Stimulated activated CD4-positive, alpha-beta T cell treated with anti-CD3 and anti-CD28 coated beads, Interleukin-1b, Interleukin-23, amount 100 ng/mL, for 24 hours (primary cell): Measurements from ENCODE around the gene PAPSS1.
"Not testable (repeated sequence)": the region's sequence is repeated elsewhere in the genome, so short reads cannot be mapped to it uniquely, and the experiment has no call there.

Experiments used
- DNase-seq, 4 experiments: peaks; one replicate each; pipeline ENCODE4 v3.0.0-alpha.2; 2020; ENCODE audit warnings: low read depth in 4 of 4, low spot score in 1 of 4

The PAPSS1 gene

GRCh38 chr4:107719922-107720722, at the start of gene PAPSS1:
Gene PAPSS1 (minus strand): TSS chr4:107720234. CDS start chr4:107720179, 55 bp downstream.
- peak; percentile 84 to 92 (median 88) for DNase-seq

DNA sequence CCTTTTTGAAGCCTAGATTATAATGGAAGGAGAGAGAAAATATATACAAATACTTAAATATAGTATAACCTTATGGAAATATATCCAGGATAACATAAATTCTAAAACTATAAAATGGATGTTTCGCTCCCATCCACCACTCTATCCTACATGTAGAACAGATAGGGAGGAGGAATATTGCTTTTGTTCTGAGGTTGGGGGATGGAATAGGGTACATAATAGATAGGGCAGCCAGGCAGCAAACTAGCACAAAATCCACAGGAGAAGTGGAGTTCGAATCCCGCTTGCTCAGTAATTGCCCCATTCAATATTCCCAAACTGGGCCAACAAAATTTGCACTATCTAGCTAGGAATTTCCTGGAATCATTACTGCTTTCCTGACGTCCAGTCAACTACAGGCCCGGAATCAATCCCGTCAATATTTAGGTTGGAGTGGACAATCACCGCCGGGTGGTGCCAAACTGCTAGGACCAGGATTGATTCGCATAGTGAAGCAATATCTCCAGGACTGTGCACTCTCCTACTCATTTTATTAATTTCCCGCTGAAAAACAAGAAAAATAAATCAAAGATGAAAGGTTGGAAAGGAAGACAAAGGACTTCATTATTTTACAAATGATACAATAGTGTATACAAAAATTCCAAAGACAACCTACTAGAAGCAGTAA, 40.4 kb upstream of the PAPSS1 start:
- no peak for DNase-seq

DNA sequence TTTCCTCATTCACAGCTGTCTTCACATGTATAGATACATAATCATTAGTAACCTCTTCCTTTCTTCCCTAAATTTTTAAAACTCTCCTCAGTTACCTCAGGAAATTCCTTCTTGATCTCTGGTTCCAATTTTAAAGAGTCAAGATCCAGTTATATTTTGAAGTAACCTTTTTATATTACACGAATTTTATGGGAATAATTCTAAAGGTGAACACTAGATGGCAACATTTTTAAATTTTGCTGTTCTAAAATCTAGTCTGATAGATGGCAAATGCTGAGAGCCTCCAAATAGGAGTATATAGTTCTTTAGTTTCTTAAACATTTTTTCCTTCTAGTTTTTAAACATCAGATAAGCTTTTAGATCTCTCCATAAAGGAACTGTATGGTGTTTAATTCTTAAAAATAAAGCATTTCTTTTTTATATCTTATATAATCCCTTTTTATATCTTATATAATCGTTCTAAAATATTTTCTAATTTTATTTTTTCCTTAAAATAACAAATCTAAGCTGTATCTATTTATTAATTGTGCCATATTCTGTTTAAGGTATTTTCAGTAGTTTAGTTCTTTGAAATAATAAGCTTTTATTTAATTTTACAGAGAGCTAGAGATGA, 37.9 kb upstream of the PAPSS1 start:
- DNase-seq: no peak

DNA sequence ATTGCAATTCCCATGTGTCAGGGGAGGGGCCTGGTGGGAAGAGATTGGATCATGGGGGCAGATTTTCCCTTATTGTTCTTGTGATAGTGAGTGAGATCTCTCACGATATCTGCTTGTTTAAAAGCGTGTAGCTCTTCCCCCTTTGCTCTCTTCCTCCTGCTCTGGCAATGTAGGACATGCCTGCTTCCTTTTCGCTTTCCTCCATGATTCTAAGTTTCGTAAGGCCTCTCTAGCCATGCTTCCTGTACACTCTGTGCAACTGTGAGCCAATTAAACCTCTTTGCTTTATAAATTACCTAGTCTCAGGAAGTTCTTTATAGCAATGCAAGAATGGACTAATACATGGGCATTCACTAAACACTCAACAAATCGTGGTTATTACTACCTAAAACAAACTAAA, 37.2 kb upstream of the PAPSS1 start:
- no peak for DNase-seq

- no peak for DNase-seq
These were observed 35.9 kb upstream of the PAPSS1 start for GRCh38 chr4:107755841-107756356.

DNA sequence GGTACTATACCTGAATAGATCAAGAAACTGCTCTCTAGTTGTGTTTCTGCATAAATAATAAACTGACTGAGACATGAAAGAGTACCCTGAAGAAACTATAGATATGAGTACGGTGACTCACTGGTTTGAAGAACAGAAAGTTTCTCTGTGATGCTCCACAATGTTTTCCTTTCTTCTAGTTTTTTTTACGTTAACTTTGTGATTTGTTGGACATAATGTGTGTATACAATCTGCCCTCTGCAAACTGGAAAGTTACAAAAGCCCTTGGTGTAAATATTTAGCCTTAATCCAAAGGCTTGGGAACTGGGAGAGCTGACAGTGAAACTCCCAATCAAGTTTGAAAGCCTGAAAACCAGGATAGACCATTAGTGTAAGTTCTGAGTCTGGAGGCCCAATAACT, 31.6 kb upstream of the PAPSS1 start:
- no peak for DNase-seq

GRCh38 chr4:107747748-107748486, 27.9 kb upstream of the PAPSS1 start:
- DNase-seq: no peak

- DNase-seq: no peak
These were observed 26.1 kb upstream of the PAPSS1 start for GRCh38 chr4:107746161-107746560.

- no peak for DNase-seq
These were observed 24.5 kb upstream of the PAPSS1 start for GRCh38 chr4:107744532-107744931.

GRCh38 chr4:107743532-107743931, 23.5 kb upstream of the PAPSS1 start:
- no peak for DNase-seq

DNA sequence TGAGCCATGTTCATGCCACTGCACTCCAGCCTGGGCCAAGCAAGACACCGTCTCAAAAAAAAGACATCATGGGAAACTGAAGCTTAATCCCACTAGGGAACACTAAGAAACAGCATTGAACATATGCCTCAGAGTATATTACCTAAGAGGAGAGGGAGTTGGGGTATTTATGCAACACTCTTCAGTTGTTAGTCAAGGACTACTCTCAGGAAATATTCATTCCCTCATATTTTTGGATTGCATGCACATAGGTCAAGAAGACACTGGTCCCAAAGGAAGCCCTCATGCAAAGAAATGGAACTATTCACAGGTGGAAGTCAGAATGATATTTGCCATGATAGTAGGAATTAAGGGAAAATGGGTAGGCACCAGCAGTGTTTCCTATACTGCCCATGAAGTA, 22.8 kb upstream of the PAPSS1 start:
- no peak for DNase-seq

DNA sequence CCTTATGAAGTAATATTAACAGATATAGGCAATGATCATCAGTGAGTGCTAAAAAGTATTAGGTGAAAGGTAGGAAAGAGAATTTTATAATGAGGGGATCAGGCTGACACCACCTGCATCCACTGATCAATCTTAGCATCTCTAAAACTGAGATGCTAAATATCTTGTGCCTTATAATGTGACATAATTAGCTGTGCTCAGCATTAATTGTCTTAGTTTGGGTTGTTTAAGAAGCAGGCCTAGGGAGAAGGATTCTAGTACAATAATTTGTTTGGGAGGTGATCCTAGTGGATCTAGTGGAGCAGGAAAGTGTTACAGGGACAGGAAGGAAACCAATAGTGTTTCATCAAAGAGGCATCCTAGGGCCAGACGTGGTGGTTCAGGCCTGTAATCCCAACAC, 22.2 kb upstream of the PAPSS1 start:
- DNase-seq: no peak

- no peak for DNase-seq
These were observed 21.1 kb upstream of the PAPSS1 start for GRCh38 chr4:107740950-107741701.

- no peak for DNase-seq
These were observed 20.3 kb upstream of the PAPSS1 start for GRCh38 chr4:107740381-107740780.

DNA sequence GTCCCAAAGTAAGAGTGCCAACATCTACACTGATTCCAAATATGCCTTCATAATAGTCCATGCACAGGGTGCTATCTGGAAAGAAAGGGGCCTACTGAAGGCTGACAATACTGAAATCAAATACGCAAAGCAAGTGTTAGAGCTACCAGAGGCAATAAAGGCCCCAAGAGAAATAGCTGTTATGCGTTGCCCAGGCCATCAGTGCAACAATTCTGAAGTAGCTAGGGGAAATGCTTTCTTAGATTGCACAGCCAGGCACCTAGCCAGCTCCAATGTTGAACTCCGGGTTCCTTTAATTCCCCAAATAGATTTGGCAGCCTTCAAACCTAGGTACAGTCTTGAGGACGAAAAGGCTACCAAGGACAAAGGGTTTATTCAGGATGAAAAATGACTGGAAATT, 17.4 kb upstream of the PAPSS1 start:
- no peak for DNase-seq

- DNase-seq: no peak
These were observed 17.0 kb upstream of the PAPSS1 start for GRCh38 chr4:107736924-107737448.

DNA sequence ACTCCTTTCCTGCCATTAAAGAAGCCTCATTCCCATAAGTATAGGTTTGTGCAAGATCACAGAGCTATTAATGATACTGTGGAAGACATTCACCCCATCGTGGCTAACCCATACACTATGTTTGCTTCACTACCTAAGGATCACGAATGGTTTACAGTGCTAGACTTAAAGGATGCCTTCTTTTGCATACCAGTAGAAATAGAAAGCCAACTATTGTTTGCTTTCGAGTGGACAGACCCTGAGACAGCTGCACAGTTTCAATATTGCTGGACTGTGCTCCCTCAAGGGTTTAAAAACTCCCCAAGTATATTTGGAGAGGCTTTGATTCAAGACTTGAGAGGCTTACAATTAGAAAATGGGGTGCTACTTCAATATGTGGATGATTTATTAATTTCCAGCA, 16.0 kb upstream of the PAPSS1 start:
- DNase-seq: no peak

DNA sequence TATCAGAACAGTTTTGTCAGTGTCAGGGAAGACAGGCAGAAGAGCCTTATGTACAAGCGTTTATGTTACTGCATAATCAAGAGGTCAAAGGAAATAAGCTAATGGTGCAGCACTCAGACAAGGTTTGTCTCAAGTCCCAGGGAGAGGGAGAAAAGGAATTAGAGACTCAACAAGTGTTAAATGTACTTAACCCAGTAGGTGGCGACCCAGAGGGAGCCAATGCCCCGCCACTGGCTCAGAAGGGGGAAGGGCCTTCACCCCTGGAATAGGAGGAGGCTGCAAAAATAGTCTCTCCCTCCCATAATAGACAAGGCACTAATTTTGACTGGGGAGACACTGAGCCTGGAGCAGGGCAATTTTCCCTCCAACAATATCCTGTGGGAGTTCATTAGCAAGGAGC, 14.1 kb upstream of the PAPSS1 start:
- no peak for DNase-seq

GRCh38 chr4:107733431-107733925, 13.4 kb upstream of the PAPSS1 start:
- DNase-seq: no peak

DNA sequence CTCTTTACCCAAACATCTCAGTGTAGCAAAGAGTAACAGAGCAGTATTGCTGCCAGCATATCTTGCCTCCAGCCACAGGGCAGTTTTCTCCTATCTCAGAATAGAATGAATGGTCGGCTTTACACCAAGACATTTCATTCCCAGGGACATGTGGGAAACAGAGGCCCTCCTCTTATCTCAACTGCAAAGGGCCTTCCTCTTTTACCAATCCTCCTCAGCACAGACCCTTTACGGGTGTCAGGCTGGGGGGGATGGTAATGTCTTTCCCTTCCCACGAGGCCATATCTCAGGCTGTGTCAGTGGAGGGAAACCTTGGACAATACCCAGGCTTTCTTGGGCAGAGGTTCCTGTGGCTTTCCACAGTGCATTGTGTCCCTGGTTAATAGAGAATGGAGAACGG, 9.0 kb upstream of the PAPSS1 start:
- not testable (repeated sequence) for DNase-seq
